KOPT-K1 (cell line): ENCODE data around the gene EIF1AD.
A peak's percentile ranks its signal among the peaks of the same experiment; 100 is the strongest.

Source experiments
- H3K27ac ChIP-seq: fragments of 200-600 bp; sonication (generic); 2 replicates; pipeline ENCODE4 v1.5.1; 2016; ENCODE audit warnings: antibody characterized with exemption, mild to moderate bottlenecking, low read depth, low read length; ENCODE audit not compliant: poor library complexity, severe bottlenecking
- H3K36me3 ChIP-seq: fragments of 200-600 bp; sonication (generic); 2 replicates; pipeline ENCODE4 v1.5.1; 2017; ENCODE audit warnings: antibody characterized with exemption, mild to moderate bottlenecking, low read length, moderate library complexity; ENCODE audit not compliant: insufficient read depth
- H3K9me3 ChIP-seq: fragments of 200-600 bp; sonication (generic); 2 replicates; pipeline ENCODE4 v1.5.1; 2017; ENCODE audit warnings: antibody characterized with exemption, low read length, mild to moderate bottlenecking; ENCODE audit not compliant: insufficient read depth, poor library complexity, severe bottlenecking

Gene EIF1AD, protein sequence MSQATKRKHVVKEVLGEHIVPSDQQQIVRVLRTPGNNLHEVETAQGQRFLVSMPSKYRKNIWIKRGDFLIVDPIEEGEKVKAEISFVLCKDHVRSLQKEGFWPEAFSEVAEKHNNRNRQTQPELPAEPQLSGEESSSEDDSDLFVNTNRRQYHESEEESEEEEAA

DNA sequence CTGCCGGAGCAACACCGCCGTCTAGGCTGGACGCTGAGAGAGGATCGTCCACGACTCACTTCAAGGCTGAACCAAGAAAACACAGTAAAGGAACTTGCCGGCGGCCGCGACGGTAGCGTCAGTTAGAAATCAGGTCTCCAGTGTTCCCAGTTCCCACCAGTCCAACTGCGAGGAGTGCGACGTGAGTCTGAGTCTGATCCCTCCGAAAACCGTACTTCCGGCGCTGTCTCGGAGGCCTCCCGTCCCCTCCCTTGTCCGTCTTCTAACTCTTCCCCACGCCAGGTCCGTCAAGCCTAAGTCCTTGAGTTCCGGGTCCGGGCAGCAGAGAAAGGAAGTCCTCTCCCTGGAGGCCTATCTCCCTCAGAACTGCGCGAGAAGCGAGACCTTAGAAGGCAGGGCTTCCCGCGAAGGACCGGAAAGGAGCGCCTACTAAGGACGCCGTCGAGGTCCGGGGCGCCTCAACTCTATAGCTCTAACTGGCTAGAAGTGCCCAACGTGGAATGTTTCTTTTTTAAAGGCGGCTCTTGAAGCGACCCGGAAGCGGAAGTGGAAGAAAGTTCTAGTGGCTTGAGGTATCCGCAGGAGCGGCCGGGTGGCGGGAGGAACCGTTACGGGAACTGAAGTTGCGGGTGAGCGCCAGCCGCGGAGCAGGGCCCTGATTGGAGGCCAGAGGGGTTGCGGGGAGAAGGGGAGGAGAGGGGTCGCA, at the start of gene EIF1AD, which contains the start of gene BANF1:
TSS of gene EIF1AD (minus strand) at position 216 of the 706 bp plus-strand sequence. CDS start 1,768 bp downstream, outside the sequence.
TSS of gene BANF1 (plus strand) at position 562 of the 706 bp plus-strand sequence. CDS start 748 bp downstream, outside the sequence.
- Histone ChIP-seq H3K9me3 (no peaks in the 10 kb centered on the region), H3K36me3 (peaks cover 71% of the 10 kb centered on the region), H3K27ac (peak within 1 kb of the TSS; percentile 87)

DNA sequence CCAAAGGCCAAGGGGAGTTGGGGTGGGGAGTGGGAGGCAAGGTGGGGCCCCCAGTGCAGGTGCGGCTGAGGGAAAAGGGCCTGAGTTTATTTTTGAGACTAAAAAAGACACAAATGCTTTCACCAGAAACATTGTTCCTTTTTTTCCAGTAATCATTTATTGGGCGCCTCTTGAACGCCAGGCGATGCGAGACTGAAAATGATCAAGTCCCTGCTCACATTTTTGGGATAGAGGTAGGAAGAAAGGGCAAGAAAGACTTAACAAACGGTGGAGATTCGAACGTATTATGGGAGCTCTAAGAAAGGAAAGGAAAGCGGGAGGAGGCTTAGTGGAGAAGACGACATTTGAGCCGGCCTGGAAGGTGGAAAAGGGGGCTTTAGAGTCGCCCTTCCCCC, 49.4 kb upstream of the EIF1AD start:
- Histone ChIP-seq H3K36me3 (peaks cover 32% of the 10 kb centered on the region), H3K9me3 (no peaks in the 10 kb centered on the region), H3K27ac (peak overlapping the region; percentile 86)

DNA sequence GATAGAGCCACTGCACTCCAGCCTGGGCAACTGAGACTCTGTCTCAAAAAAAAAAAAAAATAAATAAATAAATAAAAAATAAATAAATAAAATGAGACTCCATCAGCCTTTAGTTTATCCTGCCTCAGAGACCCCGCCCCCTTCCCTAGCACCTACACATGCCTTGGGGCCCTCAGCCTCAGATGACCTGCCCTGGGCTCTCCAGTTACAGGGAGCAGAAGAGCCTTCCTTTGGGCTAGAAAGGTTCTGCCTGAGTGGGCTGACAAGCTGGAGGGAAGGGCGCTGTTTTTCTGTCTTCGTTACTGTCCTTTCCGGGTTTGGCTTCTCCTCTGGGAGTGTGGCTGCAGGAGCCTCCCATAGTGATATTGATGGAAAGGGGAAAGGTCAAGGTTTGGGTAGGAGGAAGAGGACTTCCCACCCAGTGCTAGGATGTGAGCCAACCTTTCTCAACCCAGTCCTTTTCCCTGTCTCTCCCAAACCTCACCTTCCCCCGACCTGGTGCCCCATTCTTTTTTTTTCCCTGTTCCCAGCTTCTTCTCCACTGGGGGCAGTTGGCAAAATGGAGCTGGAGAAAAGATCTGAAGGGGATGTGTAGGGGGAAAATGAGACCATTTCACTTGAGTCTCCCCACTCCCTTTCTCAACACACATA, 48.7 kb upstream of the EIF1AD start:
- peak overlapping the region; percentile 86 for H3K27ac ChIP-seq
- peaks cover 25% of the 10 kb centered on the region for H3K36me3 ChIP-seq
- H3K9me3 ChIP-seq: no peaks in the 10 kb centered on the region

DNA sequence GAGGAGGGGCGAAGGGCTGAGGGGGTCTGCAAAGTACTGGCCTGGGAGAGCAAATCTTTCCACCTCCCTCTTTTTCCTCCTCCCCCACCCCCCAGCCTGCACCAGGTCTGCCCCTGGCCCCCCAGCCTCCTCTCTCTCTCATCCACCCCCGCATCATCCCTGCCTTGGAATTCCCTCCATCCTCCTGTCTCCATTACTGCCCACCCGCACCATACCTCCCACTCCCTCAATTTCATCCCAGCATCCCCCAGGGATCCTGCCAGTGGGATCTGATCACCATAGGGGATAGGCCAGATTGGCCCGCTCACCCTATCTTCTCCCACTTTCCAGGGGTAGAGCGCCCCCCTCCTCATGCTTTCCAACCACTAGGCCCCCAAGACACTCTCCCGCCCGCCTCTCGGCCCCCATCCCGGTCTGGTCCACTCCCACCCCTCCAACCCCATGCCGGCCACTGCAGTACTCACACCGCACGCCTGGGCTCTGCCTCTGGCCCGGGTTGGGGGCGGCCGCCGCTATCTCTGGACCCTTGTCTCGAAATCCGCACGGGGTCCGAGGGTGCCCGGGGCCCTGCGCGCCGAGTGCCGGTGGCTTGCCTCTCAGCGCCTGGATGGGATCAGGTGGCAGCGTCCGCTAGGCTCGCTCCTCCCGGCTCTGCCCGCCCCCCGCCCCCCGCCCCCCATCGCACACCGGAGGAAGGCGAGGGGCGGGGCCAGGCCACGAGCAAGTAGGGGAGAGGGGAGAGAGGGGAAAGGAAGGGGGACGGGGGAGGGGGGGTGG, 46.8 kb upstream of the EIF1AD start, which contains the start of gene GAL3ST3:
TSS of gene GAL3ST3 (minus strand) at position 615 of the 777 bp plus-strand sequence. CDS start 3,746 bp downstream, outside the sequence.
- Histone ChIP-seq H3K27ac (no peak within 1 kb of the TSS), H3K9me3 (no peaks in the 10 kb centered on the region), H3K36me3 (peaks cover 6% of the 10 kb centered on the region; the same call in 1 of the 2 replicates)

DNA sequence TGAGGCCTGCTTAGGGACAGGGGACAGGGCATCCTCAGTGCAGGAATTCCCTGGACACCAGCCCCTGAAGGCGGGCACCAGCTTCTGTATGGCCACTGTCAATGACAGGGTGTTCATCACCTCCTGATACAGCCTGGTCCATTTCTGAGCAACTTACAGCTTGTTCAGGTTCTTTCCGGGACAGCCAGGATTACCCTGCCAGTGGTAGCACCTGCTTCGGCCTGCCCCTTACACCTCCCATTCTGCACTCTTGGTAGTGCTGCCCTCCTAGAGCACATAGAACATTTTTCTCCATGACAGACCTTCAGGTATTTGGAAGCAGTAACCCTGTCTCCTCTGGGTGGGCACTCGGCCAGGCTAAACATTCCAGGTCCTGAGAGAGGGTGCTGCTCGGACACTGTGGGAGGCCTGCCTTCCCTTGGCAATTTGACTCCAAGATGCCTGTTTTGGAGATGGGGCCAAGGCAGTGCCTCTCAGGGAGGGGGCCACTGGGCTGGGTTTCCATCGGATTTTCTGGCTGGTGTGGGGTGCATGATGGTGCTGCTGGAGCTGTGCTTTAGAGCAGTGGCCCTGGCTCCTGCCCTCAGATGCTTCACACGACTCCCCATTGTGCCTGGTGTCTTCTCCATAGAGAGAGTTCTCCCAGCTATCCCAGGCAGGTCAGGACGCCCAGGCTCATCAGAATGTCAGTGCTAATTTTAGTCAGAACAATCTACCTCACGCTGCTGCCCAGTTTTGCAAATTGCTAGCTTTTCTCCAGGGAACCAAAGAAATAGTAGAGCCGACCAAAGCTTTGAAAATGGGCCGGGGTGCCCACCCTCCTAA, 45.8 kb upstream of the EIF1AD start:
- Histone ChIP-seq H3K36me3 (no peaks in the 10 kb centered on the region), H3K9me3 (no peaks in the 10 kb centered on the region), H3K27ac (no peak overlapping the region)

DNA sequence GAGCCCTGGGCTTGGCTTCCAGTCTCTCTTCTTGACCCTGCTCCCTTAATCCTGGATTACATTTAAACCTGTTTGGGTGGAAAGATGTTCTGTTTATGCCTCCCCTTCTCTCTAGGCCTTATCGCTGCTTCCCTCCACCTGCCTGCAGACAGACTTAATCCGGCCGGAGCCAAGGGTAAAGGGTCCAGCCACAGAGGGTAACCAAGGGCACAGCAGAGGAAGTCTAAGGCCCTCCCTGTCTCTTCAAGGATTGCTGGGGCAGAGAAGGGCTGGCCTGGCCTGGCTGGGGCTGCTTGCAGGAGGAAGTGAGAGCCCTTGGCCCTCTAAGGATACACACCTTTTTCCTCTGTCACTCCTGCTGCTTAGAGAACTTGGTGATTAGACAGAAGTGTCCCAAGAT, 44.9 kb upstream of the EIF1AD start:
- H3K27ac ChIP-seq: no peak overlapping the region
- no peaks in the 10 kb centered on the region for H3K36me3 ChIP-seq
- H3K9me3 ChIP-seq: no peaks in the 10 kb centered on the region

DNA sequence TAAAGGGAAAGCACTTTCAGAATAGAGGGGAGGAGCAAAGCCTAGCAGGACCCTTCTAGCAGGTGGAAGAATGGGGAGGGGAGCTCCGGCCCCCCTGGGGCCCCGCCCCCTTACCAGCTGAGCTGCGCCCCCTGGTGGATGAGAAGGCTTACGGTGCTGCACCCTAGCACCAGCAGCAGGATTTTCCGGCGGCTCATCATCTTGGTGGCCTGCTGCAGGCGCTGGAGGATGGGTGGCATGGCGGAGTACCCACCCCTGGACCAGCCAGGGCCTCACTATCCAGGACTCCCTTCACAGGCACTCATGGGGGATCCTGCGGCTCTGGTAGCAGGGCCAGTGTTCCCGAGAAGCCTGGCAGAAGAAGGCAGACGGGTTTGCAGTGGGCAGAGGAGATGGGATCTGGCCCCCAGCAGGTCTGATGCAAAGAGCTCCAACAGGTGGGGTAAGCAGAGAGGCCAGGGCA, 43.3 kb upstream of the EIF1AD start:
- Histone ChIP-seq H3K27ac (no peak overlapping the region), H3K9me3 (no peaks in the 10 kb centered on the region), H3K36me3 (no peaks in the 10 kb centered on the region)

DNA sequence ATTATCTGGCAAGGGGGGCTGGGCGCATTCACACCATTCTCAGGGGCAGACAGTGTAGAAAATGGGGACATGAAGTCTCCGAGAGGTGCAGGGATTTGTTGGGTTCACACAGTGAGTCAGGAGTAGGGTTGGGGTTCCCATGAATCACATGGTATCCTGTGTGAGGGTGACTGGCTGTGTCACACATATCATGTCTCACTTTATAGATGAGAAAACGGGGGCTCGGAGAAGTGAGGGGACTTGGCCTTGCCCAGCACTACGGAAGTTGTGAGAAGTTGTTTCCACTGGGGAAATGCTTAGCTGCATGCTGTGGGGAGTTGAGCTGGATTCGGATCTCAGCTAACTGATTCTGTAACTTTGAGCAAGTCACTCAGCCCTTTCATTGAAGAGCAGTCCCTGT, 42.8 kb upstream of the EIF1AD start:
- no peaks in the 10 kb centered on the region for H3K36me3 ChIP-seq
- H3K27ac ChIP-seq: no peak overlapping the region
- no peaks in the 10 kb centered on the region for H3K9me3 ChIP-seq

DNA sequence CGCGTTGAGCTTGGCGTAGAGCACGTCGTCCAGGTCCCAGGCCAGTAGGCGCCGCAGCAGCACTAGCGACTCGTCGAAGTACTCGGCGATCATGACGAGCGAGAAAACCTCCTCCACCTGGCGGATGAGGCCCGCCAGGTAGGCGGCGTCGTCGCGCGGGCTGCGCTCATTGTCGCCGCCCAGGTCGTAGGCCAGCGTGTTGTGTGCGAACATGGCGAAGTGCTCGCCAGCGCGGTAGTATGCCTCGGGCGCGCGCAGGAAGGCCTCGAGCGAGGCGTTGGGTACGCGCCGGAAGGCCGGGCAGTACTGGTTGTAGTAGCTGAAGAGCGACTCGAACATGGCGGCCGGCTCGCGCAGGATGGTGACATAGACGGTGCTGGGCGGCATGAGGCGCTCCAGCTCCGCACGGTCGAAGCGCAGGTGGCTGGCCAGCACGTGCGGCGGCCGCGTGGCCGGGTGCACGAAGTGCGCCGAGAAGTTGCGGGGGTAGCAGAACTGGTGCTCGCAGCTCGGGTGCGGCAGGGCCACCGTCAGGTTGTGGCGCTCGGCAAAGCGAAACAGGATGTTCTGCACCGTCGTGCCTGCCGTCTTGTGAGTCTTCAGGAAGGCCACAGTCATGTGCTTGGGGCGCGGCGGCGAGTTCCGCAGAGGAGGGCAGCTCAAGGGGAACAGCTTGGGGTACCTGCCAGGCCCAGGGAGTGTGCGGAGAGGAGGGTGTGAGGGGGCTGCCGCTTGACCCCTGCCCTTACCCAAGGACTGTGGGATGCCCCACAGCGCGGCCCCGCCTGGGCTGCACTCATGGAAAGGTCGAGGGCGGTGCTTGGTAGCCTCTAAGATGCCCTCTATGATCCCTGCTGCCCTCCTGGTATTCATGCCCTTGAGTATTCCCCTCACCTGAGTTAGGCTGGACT, 41.3 kb upstream of the EIF1AD start:
- Histone ChIP-seq H3K36me3 (no peaks in the 10 kb centered on the region), H3K9me3 (no peaks in the 10 kb centered on the region), H3K27ac (no peak overlapping the region)

- no peak overlapping the region for H3K27ac ChIP-seq
- H3K9me3 ChIP-seq: no peaks in the 10 kb centered on the region
- H3K36me3 ChIP-seq: no peaks in the 10 kb centered on the region
These were observed 40.5 kb upstream of the EIF1AD start for GRCh38 chr11:66042227-66042995.

DNA sequence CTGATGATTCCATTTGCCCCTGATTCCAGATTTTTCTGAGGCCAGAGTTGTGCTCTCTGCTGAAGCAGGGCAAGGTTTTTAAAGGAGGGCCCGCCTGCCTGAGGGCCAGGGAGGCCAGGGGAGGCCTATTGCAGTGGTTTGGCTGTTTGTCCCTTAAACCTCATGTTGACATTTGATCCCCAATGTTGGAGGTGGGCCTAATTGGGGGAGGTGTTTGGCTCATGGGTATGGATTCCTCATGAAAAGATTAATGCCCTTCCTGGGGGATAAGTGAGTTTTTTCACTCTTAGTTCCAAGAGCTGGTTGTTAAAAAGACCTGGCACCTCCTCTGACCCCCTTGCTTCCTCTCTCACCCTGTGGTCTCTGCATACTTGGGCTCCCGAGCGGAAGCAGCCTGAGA, 37.8 kb upstream of the EIF1AD start:
- Histone ChIP-seq H3K27ac (no peak overlapping the region), H3K9me3 (no peaks in the 10 kb centered on the region), H3K36me3 (no peaks in the 10 kb centered on the region)

GRCh38 chr11:66037327-66037726, 35.4 kb upstream of the EIF1AD start:
- Histone ChIP-seq H3K9me3 (no peaks in the 10 kb centered on the region), H3K36me3 (no peaks in the 10 kb centered on the region), H3K27ac (no peak overlapping the region)

- no peak overlapping the region for H3K27ac ChIP-seq
- H3K36me3 ChIP-seq: no peaks in the 10 kb centered on the region
These were observed 34.4 kb upstream of the EIF1AD start for GRCh38 chr11:66036334-66036710.

More at GRCh38 chr11:66036334-66036710, 34.4 kb upstream of the EIF1AD start:
- no peaks in the 10 kb centered on the region for H3K9me3 ChIP-seq
